Esophagus (tissue), 2 donors: ENCODE results near the gene PLCB4. TPM values are rescaled to one million over a fixed set of nuclear protein-coding genes. Genes with fewer than 3 reads are reported as not detected.

ENCODE experiments used
- H3K27ac ChIP-seq, 2 donors: one replicate each; pipeline ENCODE4 v1.5.1; 2013; ENCODE audit warnings: low read depth in 2 of 2, mild to moderate bottlenecking in 2 of 2, inconsistent platforms in 1 of 2, low read length in 1 of 2, moderate library complexity in 1 of 2
- H3K27me3 ChIP-seq, 2 donors: one replicate each; pipeline ENCODE4 v1.6.1; 2013; ENCODE audit warnings: low read length in 2 of 2, control low read depth in 1 of 2, mild to moderate bottlenecking in 1 of 2; ENCODE audit not compliant: insufficient read depth in 2 of 2, control insufficient read depth in 1 of 2
- H3K36me3 ChIP-seq, 2 donors: one replicate each; pipeline ENCODE4 v1.6.1; 2013; ENCODE audit warnings: low read length in 1 of 2; ENCODE audit not compliant: control insufficient read depth in 2 of 2, insufficient read depth in 2 of 2
- H3K4me1 ChIP-seq, 2 donors: one replicate each; pipeline ENCODE4 v1.6.1; 2013; ENCODE audit warnings: low read length in 1 of 2; ENCODE audit not compliant: control insufficient read depth in 2 of 2, insufficient read depth in 2 of 2
- H3K4me3 ChIP-seq, 2 donors: one replicate each; pipeline ENCODE4 v1.5.1; 2013; ENCODE audit warnings: low read length in 2 of 2, mild to moderate bottlenecking in 2 of 2, low read depth in 1 of 2, moderate library complexity in 1 of 2
- H3K9me3 ChIP-seq, 2 donors: one replicate each; pipeline ENCODE4 v1.6.1; 2013; ENCODE audit warnings: mild to moderate bottlenecking in 2 of 2, low read depth in 1 of 2, low read length in 1 of 2, moderate library complexity in 1 of 2; ENCODE audit not compliant: control insufficient read depth in 2 of 2, insufficient read depth in 1 of 2
- WGBS, 2 donors: extraction: QIAGEN DNeasy Blood & Tissue Kit; methylation state at CpG; one replicate each; pipeline ENCODE4 v1.1.7; 2013; 5-methylcytosine and 5-hydroxymethylcytosine counted together
- polyA plus RNA-seq, 2 donors: library from polyadenylated mRNA; stranded (reverse); fragments of 200-250 nt; gene quantifications; one replicate each; pipeline ENCODE4 v1.2.3, GENCODE V29; 2013
- donor health status: healthy with polysubstance abuse.
- donor health status: Bipolar disorder and iron deficiency.

PLCB4 gene
- polyA plus RNA-seq, 2 donors: 1.9 to 2.2 TPM

DNA sequence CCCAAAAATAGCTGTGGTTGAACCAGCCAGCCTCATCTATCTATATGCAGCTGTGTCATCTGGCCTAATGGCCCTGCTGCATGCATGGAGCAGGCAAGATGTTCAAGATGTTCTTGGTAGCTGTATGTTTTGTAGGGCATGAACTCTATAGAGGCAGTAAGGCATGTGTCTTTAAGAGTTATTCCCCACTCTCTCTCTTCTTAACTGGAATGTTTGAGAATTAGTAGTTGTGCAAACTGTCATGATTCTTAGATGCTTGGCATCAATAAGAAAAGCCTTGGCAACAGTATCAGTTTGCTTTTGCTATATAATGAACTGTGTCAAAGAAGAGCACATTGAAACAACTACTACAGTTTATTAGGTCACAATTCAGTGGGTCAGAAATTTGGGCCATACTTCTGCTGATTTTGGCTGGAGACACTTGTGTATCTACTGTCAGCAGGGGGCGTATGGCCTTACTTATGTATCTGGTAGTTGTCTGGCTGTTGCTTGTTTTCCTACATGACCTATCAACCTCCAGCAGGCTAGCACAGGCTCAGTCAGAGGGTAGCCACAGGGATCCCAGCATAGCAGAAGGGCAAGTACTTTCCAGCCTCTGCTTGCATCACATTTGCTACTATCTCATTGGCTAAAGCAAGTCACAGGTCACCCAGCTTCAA lies 389.4 kb downstream of the PLCB4 start:
- H3K9me3 ChIP-seq: no peaks in the 10 kb centered on the region
- H3K27ac ChIP-seq: no peak overlapping the region
- no peak overlapping the region for H3K4me3 ChIP-seq
- H3K36me3 ChIP-seq: no peaks in the 10 kb centered on the region
- H3K27me3 ChIP-seq: no peaks in the 10 kb centered on the region
- H3K4me1 ChIP-seq: no peaks in the 10 kb centered on the region
- WGBS, 2 donors: 75 to 88% methylated on average over 1 of the region's 1 CpG

DNA sequence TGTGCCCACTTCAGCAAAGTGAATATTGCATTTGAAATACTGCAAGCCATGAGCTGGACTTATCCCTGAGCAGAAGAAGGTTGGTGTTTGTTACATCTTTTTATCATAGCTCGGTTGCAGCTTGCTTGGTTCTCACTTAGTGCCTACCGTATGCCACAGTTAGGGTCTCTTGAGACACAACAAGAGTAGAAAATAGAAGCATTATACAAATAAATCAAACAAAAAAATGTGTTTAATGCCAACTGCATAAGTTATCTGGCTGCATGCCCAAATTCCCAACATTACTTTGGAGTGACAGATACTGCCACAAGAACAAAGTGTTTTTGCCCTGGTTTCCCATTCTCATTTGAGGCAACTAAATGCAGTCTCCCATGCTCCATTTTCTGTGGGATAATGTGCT lies 391.6 kb downstream of the PLCB4 start:
- Histone ChIP-seq H3K27me3 (no peaks in the 10 kb centered on the region), H3K9me3 (no peaks in the 10 kb centered on the region), H3K4me3 (no peak overlapping the region), H3K36me3 (no peaks in the 10 kb centered on the region), H3K27ac (no peak overlapping the region), H3K4me1 (no peaks in the 10 kb centered on the region)
- WGBS, 2 donors: 53 to 58% methylated on average over 2 of the region's 2 CpGs

DNA sequence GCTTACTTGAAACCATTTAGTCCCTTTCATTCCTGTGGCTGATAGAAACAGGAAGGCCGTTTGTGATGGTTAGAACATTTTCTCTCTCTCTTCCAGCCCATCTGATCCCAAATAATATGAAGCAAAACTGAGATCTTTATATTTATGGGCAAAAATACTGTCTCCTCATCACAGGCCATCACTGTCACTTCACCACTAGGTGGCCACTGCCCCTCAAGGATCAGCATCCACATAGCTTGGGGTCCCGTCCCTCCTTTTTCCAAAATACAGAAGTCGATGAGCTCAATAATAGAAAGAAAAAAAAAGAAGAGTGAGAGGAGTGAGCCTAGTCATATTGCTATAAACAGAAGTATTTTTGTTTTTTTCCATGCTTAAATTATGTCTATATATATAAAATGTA lies 399.1 kb downstream of the PLCB4 start:
- Histone ChIP-seq H3K36me3 (no peaks in the 10 kb centered on the region), H3K4me3 (no peak overlapping the region), H3K9me3 (no peaks in the 10 kb centered on the region), H3K27me3 (no peaks in the 10 kb centered on the region), H3K4me1 (no peaks in the 10 kb centered on the region), H3K27ac (no peak overlapping the region)
- 45 to 50% methylated on average over 3 of the region's 3 CpGs for WGBS, 2 donors

DNA sequence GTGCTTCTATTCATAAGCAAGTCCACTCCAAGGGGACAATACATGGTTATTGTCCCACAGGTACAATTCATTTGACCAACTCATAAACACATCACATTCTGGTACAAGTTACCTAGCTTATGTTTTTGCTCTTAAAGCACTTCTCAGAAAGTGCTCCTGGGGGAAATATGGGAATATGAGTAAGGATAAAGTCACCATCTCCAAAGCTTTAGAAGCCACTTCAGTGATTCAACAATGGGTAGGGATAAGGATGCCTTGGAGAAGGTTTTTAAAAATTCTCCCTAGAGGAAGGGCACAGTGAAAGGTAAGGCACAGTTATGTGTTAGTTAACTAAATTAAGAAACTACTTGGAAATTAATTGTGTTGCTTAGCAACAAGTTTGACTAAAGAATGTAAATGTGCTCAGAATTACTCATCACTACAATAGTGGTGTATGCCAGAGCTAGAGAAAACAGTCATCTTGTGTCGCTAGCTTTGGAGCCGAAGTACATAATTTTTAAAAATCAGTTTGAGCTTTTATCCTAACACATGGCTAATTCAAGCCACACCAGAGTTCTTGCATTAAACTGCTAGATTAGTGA lies 406.0 kb downstream of the PLCB4 start:
- Histone ChIP-seq H3K27me3 (no peaks in the 10 kb centered on the region), H3K9me3 (no peaks in the 10 kb centered on the region), H3K36me3 (no peaks in the 10 kb centered on the region), H3K4me1 (no peaks in the 10 kb centered on the region), H3K4me3 (no peak overlapping the region), H3K27ac (no peak overlapping the region)
- WGBS, 2 donors: 72 to 75% methylated on average over 2 of the region's 2 CpGs

DNA sequence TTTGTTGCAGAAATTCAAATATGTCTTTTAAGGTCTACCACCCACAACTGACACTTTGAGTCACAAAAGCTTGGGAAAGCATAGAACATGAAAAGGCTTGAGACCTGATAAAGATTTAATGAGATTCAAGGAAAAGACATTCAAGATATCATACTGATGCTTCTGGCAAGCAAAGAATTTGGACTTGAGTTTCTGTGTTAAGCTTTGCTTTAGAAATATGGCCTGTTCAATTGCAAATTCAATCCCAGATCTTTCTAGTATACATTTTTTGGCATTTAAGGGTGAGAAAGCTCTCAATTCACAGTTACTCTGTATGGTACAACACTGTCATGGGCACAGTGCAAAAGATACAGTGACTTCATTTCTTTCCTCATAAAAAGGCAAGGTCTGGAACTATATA lies 406.6 kb downstream of the PLCB4 start:
- Histone ChIP-seq H3K27me3 (no peaks in the 10 kb centered on the region), H3K9me3 (no peaks in the 10 kb centered on the region), H3K27ac (no peak overlapping the region), H3K4me3 (no peak overlapping the region), H3K36me3 (no peaks in the 10 kb centered on the region), H3K4me1 (no peaks in the 10 kb centered on the region)

DNA sequence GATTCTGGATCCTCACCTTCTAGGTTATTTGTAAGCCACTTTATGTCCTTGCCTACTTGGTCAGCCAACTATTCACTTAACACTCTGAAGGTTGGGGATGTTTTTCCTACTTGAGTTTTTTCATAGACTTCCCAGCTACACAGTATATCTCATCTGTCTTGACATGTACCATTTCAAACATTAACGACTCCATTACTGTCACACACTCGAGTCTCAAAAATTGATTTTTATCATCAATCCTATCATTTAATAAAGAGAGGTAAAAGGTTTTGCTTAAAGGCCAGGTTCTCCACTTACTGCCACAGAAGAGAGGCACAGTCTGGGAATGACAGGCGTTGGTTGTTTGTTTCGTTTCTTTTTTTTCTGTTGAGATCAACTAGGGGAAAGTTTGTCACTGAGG lies 407.3 kb downstream of the PLCB4 start:
- no peaks in the 10 kb centered on the region for H3K9me3 ChIP-seq
- H3K27me3 ChIP-seq: no peaks in the 10 kb centered on the region
- 57 to 91% methylated on average over 4 of the region's 4 CpGs for WGBS, 2 donors

DNA sequence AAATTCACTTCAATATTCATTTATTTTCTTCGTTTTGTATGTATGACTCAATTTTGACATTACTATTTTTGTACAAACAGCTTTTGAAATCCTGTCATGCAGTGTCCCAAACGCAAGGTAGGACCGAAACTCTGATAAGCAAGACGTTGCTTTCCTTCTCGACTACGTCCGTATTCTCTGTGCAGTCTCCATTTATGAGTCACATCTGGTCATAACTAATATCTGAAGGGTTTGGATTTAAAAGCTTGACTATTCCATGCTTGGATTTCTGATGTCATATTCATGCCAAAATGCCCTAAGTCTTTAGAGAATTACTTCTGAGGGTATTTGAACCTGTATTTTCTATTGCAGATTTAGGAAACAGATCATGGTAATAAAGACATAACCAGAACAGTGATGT lies 407.8 kb downstream of the PLCB4 start:
- 89 to 93% methylated on average over 7 of the region's 7 CpGs for WGBS, 2 donors
- Histone ChIP-seq H3K27me3 (no peaks in the 10 kb centered on the region), H3K36me3 (no peaks in the 10 kb centered on the region), H3K27ac (no peak overlapping the region), H3K9me3 (no peaks in the 10 kb centered on the region), H3K4me1 (no peaks in the 10 kb centered on the region), H3K4me3 (no peak overlapping the region)

More for the DNA sequence above, 407.3 kb downstream of the PLCB4 start:
- no peak overlapping the region for H3K27ac ChIP-seq
- no peak overlapping the region for H3K4me3 ChIP-seq
- no peaks in the 10 kb centered on the region for H3K4me1 ChIP-seq
- no peaks in the 10 kb centered on the region for H3K36me3 ChIP-seq

DNA sequence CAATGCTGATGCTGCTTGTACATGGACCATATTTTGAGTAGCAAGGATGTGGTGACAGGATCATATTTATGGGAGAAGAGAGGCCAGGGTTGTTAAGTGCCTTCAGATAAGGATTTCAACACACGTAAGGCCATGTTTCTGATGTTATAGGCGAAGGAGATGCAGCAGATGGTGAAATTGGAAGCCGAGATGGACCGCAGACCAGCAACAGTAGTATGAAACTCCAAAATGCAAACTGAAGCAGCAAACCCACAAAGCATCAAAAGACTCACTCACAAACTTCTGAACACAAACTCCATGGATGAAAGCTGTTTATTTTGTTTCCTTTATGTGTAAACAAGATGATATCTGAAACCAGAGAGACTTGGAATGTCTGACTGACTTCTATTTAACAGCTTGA lies 409.9 kb downstream of the PLCB4 start:
- H3K36me3 ChIP-seq: no peaks in the 10 kb centered on the region
- H3K9me3 ChIP-seq: no peaks in the 10 kb centered on the region
- no peak overlapping the region for H3K27ac ChIP-seq
- H3K4me3 ChIP-seq: no peak overlapping the region
- 78 to 84% methylated on average over 4 of the region's 4 CpGs for WGBS, 2 donors
- no peaks in the 10 kb centered on the region for H3K4me1 ChIP-seq
- H3K27me3 ChIP-seq: no peaks in the 10 kb centered on the region

DNA sequence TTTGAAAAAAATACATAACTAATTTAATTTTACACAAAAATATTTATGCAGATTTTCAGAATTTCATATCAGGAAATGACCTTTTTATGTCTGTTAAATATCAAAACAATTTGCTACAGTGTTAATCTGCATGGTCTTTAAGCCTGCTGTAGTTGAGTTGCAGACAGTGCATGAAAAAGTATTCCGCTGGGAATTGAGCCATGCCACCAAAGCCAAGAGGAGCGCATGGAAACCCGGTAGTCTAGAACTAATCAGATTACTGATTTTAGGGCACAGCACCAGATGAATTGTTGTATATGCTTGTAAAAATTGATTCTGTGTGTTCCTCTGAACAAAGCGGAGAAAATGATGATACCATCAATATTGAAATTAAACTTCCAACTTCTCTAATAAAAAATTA lies 411.2 kb downstream of the PLCB4 start:
- WGBS, 2 donors: 94% methylated on average over 4 of the region's 4 CpGs
- Histone ChIP-seq H3K4me3 (no peak overlapping the region), H3K4me1 (no peaks in the 10 kb centered on the region), H3K36me3 (no peaks in the 10 kb centered on the region), H3K27ac (no peak overlapping the region), H3K27me3 (no peaks in the 10 kb centered on the region), H3K9me3 (no peaks in the 10 kb centered on the region)

DNA sequence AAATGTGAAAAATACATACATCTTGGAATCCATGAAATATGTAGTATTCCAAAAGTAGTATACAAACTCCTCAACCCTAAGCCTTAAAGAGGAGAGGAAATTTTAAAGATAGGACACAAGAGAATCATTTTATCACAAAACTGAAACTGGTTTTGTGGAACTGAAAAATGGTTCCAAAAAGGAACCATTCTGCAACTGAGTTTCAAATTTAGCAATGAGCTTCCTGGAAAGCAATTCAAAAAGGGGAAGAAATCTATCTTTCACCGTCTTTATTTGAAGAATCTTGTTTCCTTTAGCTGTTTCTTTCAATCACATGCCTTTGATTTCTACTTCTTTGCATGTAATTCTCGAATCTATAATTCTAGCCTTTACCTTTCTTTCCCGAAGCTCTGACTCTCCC lies 413.3 kb downstream of the PLCB4 start:
- no peaks in the 10 kb centered on the region for H3K36me3 ChIP-seq
- H3K27ac ChIP-seq: no peak overlapping the region
- no peaks in the 10 kb centered on the region for H3K9me3 ChIP-seq
- H3K4me1 ChIP-seq: no peaks in the 10 kb centered on the region
- 70 to 77% methylated on average over 3 of the region's 3 CpGs for WGBS, 2 donors
- no peaks in the 10 kb centered on the region for H3K27me3 ChIP-seq
- H3K4me3 ChIP-seq: no peak overlapping the region
